AG04450 (cell line): ENCODE measurements around the gene ZNF385C. TPM values are rescaled to one million over a fixed set of nuclear protein-coding genes. Genes with fewer than 3 reads are reported as not detected.

Experiments
- CTCF ChIA-PET: fragments of 300-600, 350-600 bp; formaldehyde crosslinking; extraction: SDS; loops from one replicate; lab custom pipeline; 2022; ENCODE audit warnings: antibody characterized with exemption, inconsistent platforms; lab: Charles Lee
- POLR2A ChIA-PET: fragments of 350-600 bp; formaldehyde crosslinking; extraction: SDS; loops from one replicate; lab custom pipeline; 2021; ENCODE audit warnings: antibody characterized with exemption, inconsistent platforms; lab: Yijun Ruan, JAX
- DNase-seq: peaks from one replicate; pipeline ENCODE4 v3.0.0-alpha.2; 2011; ENCODE audit warnings: low read depth, low spot score
- H3K27ac ChIP-seq: one replicate; pipeline ENCODE4 v1.5.1; 2012; ENCODE audit warnings: low read depth, low read length, control low read depth
- H3K27me3 ChIP-seq: one replicate; pipeline ENCODE4 v1.6.0; 2012; ENCODE audit warnings: low read length; ENCODE audit not compliant: control insufficient read depth, insufficient read depth
- H3K4me3 ChIP-seq: 2 replicates; pipeline ENCODE4 v1.5.1; 2011; ENCODE audit warnings: mild to moderate bottlenecking, low read depth, low read length, control low read depth
- H3K9me3 ChIP-seq: 2 replicates; pipeline ENCODE4 v1.5.1; 2012; ENCODE audit warnings: low read length; ENCODE audit not compliant: control insufficient read depth, insufficient read depth
- CTCF ChIP-seq: IDR thresholded peaks from 2 replicates; pipeline ENCODE4 v1.5.1; 2011; ENCODE audit warnings: low read depth, low read length, control low read depth, inconsistent platforms
- polyA plus RNA-seq: library from polyadenylated mRNA; depleted of rRNA; stranded (reverse); fragments of >200 nt; gene quantifications from 2 replicates; pipeline ENCODE4 v1.2.3, GENCODE V29; 2011

ZNF385C gene
- polyA plus RNA-seq, 1 experiment, result not detected

GRCh38 chr17:42001729-42002128 is 96.5 kb downstream of the ZNF385C start:
- DNase-seq, result no peak
- ChIA-PET CTCF (interaction anchor here (1.5 to 2.3 kb wide), 2 partner anchors 18 to 24 kb away, joined by 6 to 16 read pairs; partner anchors contain the start of gene NKIRAS2), POLR2A (no interaction called here)

GRCh38 chr17:42000413-42001133 is 97.7 kb downstream of the ZNF385C start:
- H3K27me3 ChIP-seq, result no peaks in the 10 kb centered on the region
- no peak for DNase-seq
- no peak for TF ChIP-seq CTCF
- ChIA-PET CTCF (interaction anchor here (2.3 kb wide), 1 partner anchor 19 kb away, joined by 16 read pairs; the partner anchor contains the start of gene NKIRAS2), POLR2A (interaction anchor here (1.1 kb wide), 1 partner anchor 17 kb away, joined by 4 read pairs; the partner anchor contains the start of gene DNAJC7)
- H3K27ac ChIP-seq, result no peak overlapping the region
- H3K9me3 ChIP-seq, result no peaks in the 10 kb centered on the region
- H3K4me3 ChIP-seq, result no peak overlapping the region

More at GRCh38 chr17:42001729-42002128, 96.5 kb downstream of the ZNF385C start:
- no peak for TF ChIP-seq CTCF
- Histone ChIP-seq H3K9me3 (no peaks in the 10 kb centered on the region), H3K27ac (no peak overlapping the region), H3K27me3 (no peaks in the 10 kb centered on the region), H3K4me3 (no peak overlapping the region)

DNA sequence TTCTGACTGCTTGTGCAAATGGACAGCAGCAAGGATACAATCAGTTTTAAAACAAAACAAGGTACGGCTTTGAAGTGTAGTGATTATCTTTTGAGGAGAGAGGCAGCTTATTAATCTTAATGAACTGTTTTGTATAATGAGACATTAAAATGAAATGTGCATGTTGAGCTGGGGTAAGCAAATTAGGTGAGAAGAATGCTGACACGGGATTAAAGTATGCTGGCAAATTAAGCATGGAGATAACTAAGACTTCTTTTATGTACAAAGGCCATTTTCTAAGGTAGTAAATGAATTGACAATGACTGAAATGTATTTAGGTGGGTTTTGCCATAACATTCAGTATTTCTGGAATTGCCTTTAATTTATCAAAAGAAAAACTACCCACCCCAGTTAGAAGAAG is 99.8 kb downstream of the ZNF385C start:
- ChIA-PET CTCF (no interaction called here), POLR2A (no interaction called here)
- no peaks in the 10 kb centered on the region for H3K9me3 ChIP-seq
- no peak overlapping the region for H3K4me3 ChIP-seq
- H3K27ac ChIP-seq, result no peak overlapping the region
- H3K27me3 ChIP-seq, result no peaks in the 10 kb centered on the region
- DNase-seq, result no peak
- TF ChIP-seq CTCF, result no peak

GRCh38 chr17:41996855-41997164 is 101.5 kb downstream of the ZNF385C start:
- H3K27ac ChIP-seq, result no peak overlapping the region
- ChIA-PET POLR2A (interaction anchor here (1.0 kb wide), 1 partner anchor 9 kb away, joined by 4 read pairs; no protein-coding TSS in a partner anchor), CTCF (no interaction called here)
- DNase-seq, result no peak
- no peaks in the 10 kb centered on the region for H3K27me3 ChIP-seq
- no peak overlapping the region for H3K4me3 ChIP-seq
- TF ChIP-seq CTCF, result no peak
- no peaks in the 10 kb centered on the region for H3K9me3 ChIP-seq

GRCh38 chr17:41992576-41992975 is 105.7 kb downstream of the ZNF385C start:
- no peak for DNase-seq
- no peak for TF ChIP-seq CTCF
- no peak overlapping the region for H3K4me3 ChIP-seq
- POLR2A ChIA-PET, result no interaction called here
- H3K27ac ChIP-seq, result no peak overlapping the region
- CTCF ChIA-PET, result interaction anchor here (0.6 to 0.7 kb wide), 2 partner anchors 29 to 159 kb away, joined by 3 to 4 read pairs; no protein-coding TSS in a partner anchor
- H3K9me3 ChIP-seq, result no peaks in the 10 kb centered on the region
- H3K27me3 ChIP-seq, result no peaks in the 10 kb centered on the region
